Measurements from ENCODE around the gene SLC18B1. TPM values are rescaled to one million over a fixed set of nuclear protein-coding genes. Genes with fewer than 3 reads are reported as not detected.

SLC18B1 gene
- polyA plus RNA-seq, 1 donor (not counting 4 experiments of a cell fraction or from before 2014, with no cell fraction given): 23.1 TPM

- H2AFZ ChIP-seq (ENCODE audit: control insufficient read depth, low read length): no peak overlapping the region
- no peaks in the 10 kb centered on the region for H3K9me1 ChIP-seq (ENCODE audit: control insufficient read depth, extremely low read depth, insufficient read depth, low read length)
- dilution Hi-C loops (cut with MboI; ENCODE audit: extremely low pct_ligation_motif_present, low sequenced_read_pairs): no loop called here
- no peak overlapping the region for H3K9ac ChIP-seq (ENCODE audit: control insufficient read depth, extremely low read depth, insufficient read depth, low read length)
- H3K4me3 ChIP-seq (ENCODE audit: control insufficient read depth in 2 of 3, extremely low read depth in 1 of 3, insufficient read depth in 2 of 3, low read depth in 1 of 3, low read length in 3 of 3): no peak overlapping the region
- H3K9me3 ChIP-seq (ENCODE audit: control insufficient read depth, low read depth, low read length): no peaks in the 10 kb centered on the region
- H3K79me2 ChIP-seq (ENCODE audit: control insufficient read depth, insufficient read depth, low read length): peaks cover 8% of the 10 kb centered on the region
- no peaks in the 10 kb centered on the region for H3K4me1 ChIP-seq (ENCODE audit: control insufficient read depth, extremely low read depth, insufficient read depth, low read length)
- no peak for DNase-seq (ENCODE audit: low read depth, low spot score)
- no peak overlapping the region for H3K27ac ChIP-seq (ENCODE audit: control insufficient read depth, insufficient read depth, low read length)
- H3K4me2 ChIP-seq (ENCODE audit: control insufficient read depth, extremely low read depth, insufficient read depth, low read depth, low read length): no peak overlapping the region
- no peaks in the 10 kb centered on the region for H3K27me3 ChIP-seq (ENCODE audit: control insufficient read depth, extremely low read depth, insufficient read depth, low read length)
- no peaks in the 10 kb centered on the region for H3K36me3 ChIP-seq (ENCODE audit: control insufficient read depth in 2 of 2, extremely low read depth in 1 of 2, insufficient read depth in 2 of 2, low read length in 2 of 2)
- TF ChIP-seq, protein P1, sequence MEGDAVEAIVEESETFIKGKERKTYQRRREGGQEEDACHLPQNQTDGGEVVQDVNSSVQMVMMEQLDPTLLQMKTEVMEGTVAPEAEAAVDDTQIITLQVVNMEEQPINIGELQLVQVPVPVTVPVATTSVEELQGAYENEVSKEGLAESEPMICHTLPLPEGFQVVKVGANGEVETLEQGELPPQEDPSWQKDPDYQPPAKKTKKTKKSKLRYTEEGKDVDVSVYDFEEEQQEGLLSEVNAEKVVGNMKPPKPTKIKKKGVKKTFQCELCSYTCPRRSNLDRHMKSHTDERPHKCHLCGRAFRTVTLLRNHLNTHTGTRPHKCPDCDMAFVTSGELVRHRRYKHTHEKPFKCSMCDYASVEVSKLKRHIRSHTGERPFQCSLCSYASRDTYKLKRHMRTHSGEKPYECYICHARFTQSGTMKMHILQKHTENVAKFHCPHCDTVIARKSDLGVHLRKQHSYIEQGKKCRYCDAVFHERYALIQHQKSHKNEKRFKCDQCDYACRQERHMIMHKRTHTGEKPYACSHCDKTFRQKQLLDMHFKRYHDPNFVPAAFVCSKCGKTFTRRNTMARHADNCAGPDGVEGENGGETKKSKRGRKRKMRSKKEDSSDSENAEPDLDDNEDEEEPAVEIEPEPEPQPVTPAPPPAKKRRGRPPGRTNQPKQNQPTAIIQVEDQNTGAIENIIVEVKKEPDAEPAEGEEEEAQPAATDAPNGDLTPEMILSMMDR (optimal IDR thresholded peaks at IDR 0.05 in 1 of 3, IDR thresholded peaks at IDR 0.05 in 1 of 3, conservative IDR thresholded peaks at IDR 0.05 in 1 of 3; ENCODE audit: extremely low read depth in 1 of 3, insufficient read depth in 2 of 3, low read length in 3 of 3): no peak
- TF ChIP-seq EZH2 (IDR thresholded peaks at IDR 0.05; ENCODE audit: low read length): no peak
- no peaks in the 10 kb centered on the region for H4K20me1 ChIP-seq (ENCODE audit: control insufficient read depth, extremely low read depth, insufficient read depth, low read length)
- no peak for FAIRE-seq
These were observed 2.2 kb upstream of the SLC18B1 start for GRCh38 chr6:132800656-132801055.

DNA sequence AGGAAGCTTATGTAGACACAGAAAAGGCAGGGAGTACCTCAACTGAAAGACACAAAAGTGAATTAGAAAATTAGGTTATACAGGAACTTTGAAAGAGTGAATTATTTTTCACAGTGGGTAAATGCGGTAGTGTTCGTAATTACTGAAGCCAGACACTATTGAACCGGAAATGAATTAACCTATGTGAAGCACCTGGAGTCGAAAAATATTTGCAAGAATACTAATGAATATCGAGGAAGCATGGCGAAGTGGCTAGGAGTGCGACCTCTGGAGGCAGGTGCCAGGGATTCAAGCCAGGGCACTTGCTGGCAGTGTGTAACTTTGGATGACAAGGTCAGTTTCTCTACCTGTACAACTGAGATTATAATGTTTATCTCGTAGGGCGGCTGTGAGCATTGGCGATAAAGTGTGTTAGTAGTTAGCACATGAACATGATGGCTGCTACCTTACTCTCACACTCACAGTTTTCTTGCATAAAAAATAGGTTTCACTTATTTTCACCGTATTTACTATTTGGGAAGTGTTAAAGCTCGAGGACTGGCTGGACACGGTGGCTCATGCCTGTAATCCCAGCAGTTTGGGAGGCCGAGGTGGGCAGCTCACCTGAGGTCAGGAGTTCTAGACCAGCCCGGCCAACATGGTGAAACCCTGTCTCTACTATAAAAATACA lies 567 bp upstream of the SLC18B1 start:
- H3K79me2 ChIP-seq (ENCODE audit: control insufficient read depth, insufficient read depth, low read length): peaks cover 8% of the 10 kb centered on the region
- peak overlapping the region; percentile 77 for H3K27ac ChIP-seq (ENCODE audit: control insufficient read depth, insufficient read depth, low read length)
- H3K36me3 ChIP-seq (ENCODE audit: control insufficient read depth in 2 of 2, extremely low read depth in 1 of 2, insufficient read depth in 2 of 2, low read length in 2 of 2): no peaks in the 10 kb centered on the region
- DNase-seq (ENCODE audit: low read depth, low spot score) (no peak), FAIRE-seq (peak; percentile 85)
- peak overlapping the region; percentile 64 for H2AFZ ChIP-seq (ENCODE audit: control insufficient read depth, low read length)
- H3K4me2 ChIP-seq (ENCODE audit: control insufficient read depth, extremely low read depth, insufficient read depth, low read depth, low read length): peak overlapping the region; percentile 86
- H3K9me1 ChIP-seq (ENCODE audit: control insufficient read depth, extremely low read depth, insufficient read depth, low read length): no peaks in the 10 kb centered on the region
- no peaks in the 10 kb centered on the region for H3K9me3 ChIP-seq (ENCODE audit: control insufficient read depth, low read depth, low read length)
- TF ChIP-seq, protein P1 (optimal IDR thresholded peaks at IDR 0.05 in 1 of 3, IDR thresholded peaks at IDR 0.05 in 1 of 3, conservative IDR thresholded peaks at IDR 0.05 in 1 of 3; ENCODE audit: extremely low read depth in 1 of 3, insufficient read depth in 2 of 3, low read length in 3 of 3): peak; percentile 84 to 96 (median 93)
- no peak for TF ChIP-seq EZH2 (IDR thresholded peaks at IDR 0.05; ENCODE audit: low read length)
- no peaks in the 10 kb centered on the region for H3K27me3 ChIP-seq (ENCODE audit: control insufficient read depth, extremely low read depth, insufficient read depth, low read length)
- no peaks in the 10 kb centered on the region for H3K4me1 ChIP-seq (ENCODE audit: control insufficient read depth, extremely low read depth, insufficient read depth, low read length)
- dilution Hi-C loops (cut with MboI; ENCODE audit: extremely low pct_ligation_motif_present, low sequenced_read_pairs): no loop called here
- H3K4me3 ChIP-seq (ENCODE audit: control insufficient read depth in 2 of 3, extremely low read depth in 1 of 3, insufficient read depth in 2 of 3, low read depth in 1 of 3, low read length in 3 of 3): peak overlapping the region; percentile 87 to 98 (median 89)
- H3K9ac ChIP-seq (ENCODE audit: control insufficient read depth, extremely low read depth, insufficient read depth, low read length): peak overlapping the region; percentile 86
- H4K20me1 ChIP-seq (ENCODE audit: control insufficient read depth, extremely low read depth, insufficient read depth, low read length): no peaks in the 10 kb centered on the region
